ENCODE data around the gene ACSM2A. TPM values are rescaled to one million over a fixed set of nuclear protein-coding genes. Genes with fewer than 3 reads are reported as not detected.
"Not testable (repeated sequence)": the region's sequence is repeated elsewhere in the genome, so short reads cannot be mapped to it uniquely, and the experiment has no call there.

ACSM2A gene
- total RNA-seq, 1 experiment from 2014 or later = not detected

DNA sequence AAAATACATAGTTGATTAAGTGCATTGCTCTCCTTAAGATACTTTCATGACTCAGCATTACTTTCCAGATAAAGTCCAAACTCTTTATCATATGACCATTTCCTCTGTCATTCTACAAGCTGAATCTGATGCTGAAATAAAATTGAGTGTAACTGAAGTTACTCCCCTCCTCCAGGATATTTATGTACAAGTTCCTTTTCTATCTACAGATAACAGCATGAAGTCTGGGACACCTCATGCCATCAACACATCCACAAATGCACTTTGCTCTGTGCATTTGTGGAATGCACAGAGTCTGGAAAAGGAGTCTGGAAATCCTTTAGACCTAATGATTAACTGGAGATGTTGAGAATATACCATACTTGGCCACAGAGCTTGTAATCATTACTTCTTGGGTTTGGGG is 64.4 kb downstream of the ACSM2A start:
- in situ Hi-C loops (cut with HindIII; ENCODE audit: low pct_unique_long_range_greater_than_20kb, low sequenced_read_pairs) = no loop called here
- DNase-seq (ENCODE audit: low read depth, low spot score) = no peak

DNA sequence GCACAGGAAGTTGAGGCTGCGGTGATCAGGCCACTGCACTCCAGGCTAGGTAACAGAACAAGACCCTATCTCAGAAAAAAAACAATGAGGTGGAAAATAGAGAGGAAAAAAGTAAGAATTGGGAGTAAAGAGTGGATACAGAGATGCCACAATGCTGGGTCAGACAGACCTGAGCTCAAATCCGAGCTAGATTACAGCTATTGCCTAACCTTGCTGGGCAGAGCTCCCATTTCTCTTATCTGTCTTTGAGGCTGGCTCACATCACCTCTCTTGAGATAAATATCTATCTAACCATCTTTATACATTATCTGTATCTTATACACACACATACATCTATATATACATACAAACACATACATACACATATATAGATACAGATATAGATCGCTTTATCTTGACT is 65.8 kb downstream of the ACSM2A start:
- no peak for DNase-seq (ENCODE audit: low read depth, low spot score)
- in situ Hi-C loops (cut with HindIII; ENCODE audit: low pct_unique_long_range_greater_than_20kb, low sequenced_read_pairs) = no loop called here

- DNase-seq (ENCODE audit: low read depth, low spot score) = no peak
- in situ Hi-C loops (cut with HindIII; ENCODE audit: low pct_unique_long_range_greater_than_20kb, low sequenced_read_pairs) = no loop called here
Observed at GRCh38 chr16:20519231-20519630, 67.9 kb downstream of the ACSM2A start.

- in situ Hi-C loops (cut with HindIII; ENCODE audit: low pct_unique_long_range_greater_than_20kb, low sequenced_read_pairs) = no loop called here
- DNase-seq (ENCODE audit: low read depth, low spot score) = no peak
Observed at GRCh38 chr16:20520103-20520502, 68.8 kb downstream of the ACSM2A start.

GRCh38 chr16:20531795-20532194 is 80.5 kb downstream of the ACSM2A start:
- DNase-seq (ENCODE audit: low read depth, low spot score); in situ Hi-C loops (cut with HindIII; ENCODE audit: low pct_unique_long_range_greater_than_20kb, low sequenced_read_pairs): not testable (repeated sequence)

DNA sequence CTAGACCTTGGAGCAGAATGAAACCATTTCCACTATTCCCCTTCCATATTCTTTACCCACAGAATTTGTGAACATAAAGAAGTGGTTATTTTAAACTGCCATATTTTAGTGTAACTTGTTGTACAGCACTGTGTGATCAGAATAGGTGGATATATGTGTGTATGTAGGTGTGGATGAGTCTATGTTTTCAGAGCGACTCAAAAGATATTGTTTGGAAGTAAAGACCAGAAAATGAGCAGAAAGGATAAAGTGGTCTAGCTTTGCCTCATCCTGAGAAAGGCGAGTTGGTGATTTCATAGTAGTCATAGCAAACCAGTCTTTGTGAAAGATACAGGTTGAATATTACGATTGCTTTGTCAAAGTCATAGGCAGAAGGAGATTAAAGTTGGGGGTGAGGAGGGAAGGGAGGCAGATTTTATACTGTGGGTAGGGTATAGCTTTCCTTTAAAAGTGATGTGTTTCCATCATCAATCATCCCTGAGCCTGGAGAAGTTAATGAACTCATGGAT is 81.0 kb downstream of the ACSM2A start:
- DNase-seq (ENCODE audit: low read depth, low spot score); in situ Hi-C loops (cut with HindIII; ENCODE audit: low pct_unique_long_range_greater_than_20kb, low sequenced_read_pairs): not testable (repeated sequence)

GRCh38 chr16:20536669-20537068 is 85.3 kb downstream of the ACSM2A start:
- in situ Hi-C loops (cut with HindIII; ENCODE audit: low pct_unique_long_range_greater_than_20kb, low sequenced_read_pairs); DNase-seq (ENCODE audit: low read depth, low spot score): not testable (repeated sequence)

Other genes starting within 250 kb of the ACSM2A start
- gene GP2, start 124.0 kb upstream of the ACSM2A start, total RNA-seq (2014; rRNA removed; shearing (Covaris generic)) = not detected in 2 replicates
- not detected in 2 replicates for gene UMOD, start 98.8 kb upstream of the ACSM2A start, total RNA-seq (2014; rRNA removed; shearing (Covaris generic))
- not detected in 2 replicates for gene PDILT, start 46.8 kb upstream of the ACSM2A start, total RNA-seq (2014; rRNA removed; shearing (Covaris generic))
- not detected in 2 replicates for gene ACSM5, start 42.0 kb upstream of the ACSM2A start, total RNA-seq (2014; rRNA removed; shearing (Covaris generic))
- not detected in 2 replicates for gene ACSM2B, start 124.8 kb downstream of the ACSM2A start, total RNA-seq (2014; rRNA removed; shearing (Covaris generic))
- not detected in 2 replicates for gene ACSM1, start 246.2 kb downstream of the ACSM2A start, total RNA-seq (2014; rRNA removed; shearing (Covaris generic))